ENCODE data around the gene TRANK1. TPM values are rescaled to one million over a fixed set of nuclear protein-coding genes. Genes with fewer than 3 reads are reported as not detected.

TRANK1 gene
- total and polyA plus RNA-seq, 8 donors, result 1.7 to 14.6 (median 3.4) TPM

- no peak for DNase-seq
- ATAC-seq, result no peak
- Histone ChIP-seq H3K27me3 (no peaks in the 10 kb centered on the region), H3K27ac (no peak overlapping the region), H3K4me1 (peaks cover 25 to 40% (median 35%) of the 10 kb centered on the region in 3 donors), H3K9me3 (no peaks in the 10 kb centered on the region), H3K4me3 (peak overlapping the region in 2 of 4 donors; percentile 45 to 73), H3K36me3 (peaks cover 0 to 12% (median 0%) of the 10 kb centered on the region in 3 donors)
- intact Hi-C loops (cut with DNase I), result no loop called here
- FAIRE-seq, result no peak
- WGBS, 2 donors, result 77 to 89% methylated on average over 3 of the region's 3 CpGs
- no peak for TF ChIP-seq CTCF (IDR thresholded peaks at IDR 0.05)
Measured at GRCh38 chr3:36991147-36991546, 46.3 kb upstream of the TRANK1 start.

- DNase-seq (no peak), ATAC-seq (no peak), FAIRE-seq (no peak)
- Histone ChIP-seq H3K4me3 (peak overlapping the region in 1 of 4 donors; percentile 1), H3K36me3 (peaks cover 0 to 25% (median 0%) of the 10 kb centered on the region in 3 donors), H3K9me3 (no peaks in the 10 kb centered on the region), H3K4me1 (peaks cover 25 to 37% (median 32%) of the 10 kb centered on the region in 3 donors), H3K27ac (no peak overlapping the region), H3K27me3 (no peaks in the 10 kb centered on the region)
- no peak for TF ChIP-seq CTCF (IDR thresholded peaks at IDR 0.05)
- intact Hi-C loops (cut with DNase I), result no loop called here
Measured at GRCh38 chr3:36989568-36989967, 44.7 kb upstream of the TRANK1 start.

GRCh38 chr3:36989005-36989404 is 44.2 kb upstream of the TRANK1 start:
- WGBS, 2 donors, result 59 to 78% methylated on average over 3 of the region's 3 CpGs
- FAIRE-seq, result no peak
- no peak for TF ChIP-seq CTCF (IDR thresholded peaks at IDR 0.05)
- no peak overlapping the region for H3K27ac ChIP-seq
- DNase-seq, result no peak
- H3K9me3 ChIP-seq, result no peaks in the 10 kb centered on the region
- ATAC-seq, result no peak
- H3K4me3 ChIP-seq, result peak overlapping the region in 1 of 4 donors; percentile 1
- peaks cover 25 to 34% (median 28%) of the 10 kb centered on the region in 3 donors for H3K4me1 ChIP-seq
- intact Hi-C loops (cut with DNase I), result no loop called here
- peaks cover 0 to 26% (median 0%) of the 10 kb centered on the region in 3 donors for H3K36me3 ChIP-seq
- no peaks in the 10 kb centered on the region for H3K27me3 ChIP-seq

- Histone ChIP-seq H3K9me3 (no peaks in the 10 kb centered on the region), H3K36me3 (peaks cover 0 to 26% (median 1%) of the 10 kb centered on the region in 3 donors), H3K27ac (no peak overlapping the region), H3K4me1 (peaks cover 25 to 34% (median 28%) of the 10 kb centered on the region in 3 donors), H3K4me3 (no peak overlapping the region), H3K27me3 (no peaks in the 10 kb centered on the region)
- intact Hi-C loops (cut with DNase I), result no loop called here
- DNase-seq (no peak), ATAC-seq (no peak), FAIRE-seq (no peak)
- no peak for TF ChIP-seq CTCF (IDR thresholded peaks at IDR 0.05)
- 90 to 95% methylated on average over 2 of the region's 2 CpGs for WGBS, 2 donors
Measured at GRCh38 chr3:36988356-36988755, 43.5 kb upstream of the TRANK1 start.

- intact Hi-C loops (cut with DNase I), result no loop called here
- Histone ChIP-seq H3K27me3 (no peaks in the 10 kb centered on the region), H3K4me3 (no peak overlapping the region), H3K27ac (no peak overlapping the region), H3K36me3 (peaks cover 0 to 18% (median 4%) of the 10 kb centered on the region in 3 donors), H3K4me1 (no peaks in the 10 kb centered on the region), H3K9me3 (no peaks in the 10 kb centered on the region)
- WGBS, 2 donors, result 97 to 98% methylated on average over 4 of the region's 4 CpGs
- no peak for DNase-seq
- ATAC-seq, result no peak
- FAIRE-seq, result no peak
- no peak for TF ChIP-seq CTCF (IDR thresholded peaks at IDR 0.05)
Measured at GRCh38 chr3:36981006-36981405, 36.2 kb upstream of the TRANK1 start.
